CD4-positive, alpha-beta T cell (primary cell): ENCODE data around the gene SRSF4. TPM values are rescaled to one million over a fixed set of nuclear protein-coding genes. Genes with fewer than 3 reads are reported as not detected.

ENCODE experiments used
- ATAC-seq: fragments of 200-7000 bp; cut with Tn5 transposase; one replicate; pipeline ENCODE4 v1.10.0; 2022; ENCODE audit warnings: mild to moderate bottlenecking; ENCODE audit not compliant: poor library complexity
- CTCF ChIA-PET: fragments of 350-600 bp; sonication (Branson Sonifier 250); formaldehyde crosslinking; loops from one replicate; lab custom pipeline; 2021; ENCODE audit warnings: antibody characterized with exemption, inconsistent platforms; lab: Charles Lee
- POLR2A ChIA-PET: fragments of 350-600 bp; sonication (Branson Sonifier 250); formaldehyde crosslinking; loops from one replicate; lab custom pipeline; 2021; ENCODE audit warnings: antibody characterized with exemption, inconsistent platforms; lab: Charles Lee
- DNase-seq, 14 experiments: peaks; one replicate each; pipeline ENCODE4 v3.0.0-alpha.2; 2013 to 2020; ENCODE audit warnings: mixed read lengths in 2 of 14
- H3K27ac ChIP-seq, 2 donors: one replicate each; pipeline versions ENCODE4 v1.5.1 to v1.7.0; 2013; ENCODE audit warnings: low read length in 2 of 2, low read depth in 1 of 2, mild to moderate bottlenecking in 1 of 2
- H3K27me3 ChIP-seq, 2 experiments: 1 replicate in 1 of 2; 2 replicates in 1 of 2; pipeline versions ENCODE4 v1.6.1 to v1.7.0; 2013; ENCODE audit warnings: low read length in 2 of 2, control low read depth in 1 of 2, mild to moderate bottlenecking in 1 of 2, moderate library complexity in 1 of 2; ENCODE audit not compliant: insufficient read depth in 2 of 2, control insufficient read depth in 1 of 2
- H3K36me3 ChIP-seq: one replicate; pipeline ENCODE4 v1.6.1; 2013; ENCODE audit warnings: low read length, control low read depth; ENCODE audit not compliant: insufficient read depth
- H3K4me1 ChIP-seq: one replicate; pipeline ENCODE4 v1.6.1; 2013; ENCODE audit warnings: low read length, control low read depth; ENCODE audit not compliant: insufficient read depth
- H3K4me3 ChIP-seq: one replicate; pipeline ENCODE4 v1.5.1; 2013; ENCODE audit warnings: mild to moderate bottlenecking, low read length, moderate library complexity
- H3K9me3 ChIP-seq, 2 experiments: 1 replicate in 1 of 2; 2 replicates in 1 of 2; pipeline versions ENCODE4 v1.6.1 to v1.7.0; 2013; ENCODE audit warnings: low read length in 2 of 2, mild to moderate bottlenecking in 2 of 2, control low read depth in 1 of 2, moderate library complexity in 1 of 2; ENCODE audit not compliant: control insufficient read depth in 1 of 2, insufficient read depth in 1 of 2
- H3K27ac Mint-ChIP-seq: one replicate; pipeline ENCODE4 v1.8.0; 2020; ENCODE audit warnings: mixed read lengths
- H3K27me3 Mint-ChIP-seq: one replicate; pipeline ENCODE4 v1.8.0; 2021; ENCODE audit warnings: mixed read lengths
- H3K36me3 Mint-ChIP-seq: one replicate; pipeline ENCODE4 v1.8.0; 2021; ENCODE audit warnings: low read depth, mixed read lengths
- H3K4me1 Mint-ChIP-seq: one replicate; pipeline ENCODE4 v1.8.0; 2021; ENCODE audit warnings: low read depth, mixed read lengths
- H3K4me3 Mint-ChIP-seq: one replicate; pipeline ENCODE4 v1.8.0; 2020; ENCODE audit warnings: mild to moderate bottlenecking, mixed read lengths
- H3K9me3 Mint-ChIP-seq: one replicate; pipeline ENCODE4 v1.8.0; 2020; ENCODE audit warnings: mixed read lengths
- CTCF ChIP-seq: fragments of 200-600 bp; IDR thresholded peaks from one replicate; pipeline ENCODE4 v1.8.0; 2022; ENCODE audit warnings: antibody characterized with exemption, mild to moderate bottlenecking
- intact Hi-C, 2 experiments: fragments of 100-400 bp; cut with DNase I in 1 of 2; cut with micrococcal nuclease in 1 of 2; formaldehyde crosslinking; loops; one replicate each; pipeline versions ENCODE4 v1.15.1 to v1.9.0; 2023 to 2025; cut with DNase I, micrococcal nuclease
- total RNA-seq, 174 experiments: library from RNA in 2 of 174; stranded (reverse) in 2 of 174; gene quantifications; one replicate each; pipeline ENCODE4 v1.2.3 and lab custom pipeline; 2021 to 2026

SRSF4 gene
- total RNA-seq, 2 experiments from 2014 or later, result 89.2 to 93.4 TPM

GRCh38 chr1:29171089-29171488, 10.6 kb downstream of the SRSF4 start:
- H3K4me3 ChIP-seq, result no peak overlapping the region
- peak overlapping the region; percentile 14 for H3K4me3 Mint-ChIP-seq
- POLR2A ChIA-PET, result interaction anchor here (0.5 to 4.8 kb wide), 3 partner anchors 10 to 519 kb away, joined by 3 to 37 read pairs (median 4); partner anchors contain the start of gene SRSF4
- H3K36me3 Mint-ChIP-seq, result peaks cover 71% of the 10 kb centered on the region
- intact Hi-C loops, result loop anchor here in 1 of 2 experiments (10.0 kb wide), 1 partner anchor 46 kb away; the partner anchor contains the start of gene TMEM200B
- peaks cover 67% of the 10 kb centered on the region for H3K4me1 Mint-ChIP-seq
- peak overlapping the region; percentile 48 for H3K27ac Mint-ChIP-seq
- no peaks in the 10 kb centered on the region for H3K27me3 ChIP-seq
- peaks cover 47% of the 10 kb centered on the region for H3K4me1 ChIP-seq
- H3K36me3 ChIP-seq, result peaks cover 29% of the 10 kb centered on the region
- no peak for TF ChIP-seq CTCF
- DNase-seq (no peak), ATAC-seq (no peak)
- no peaks in the 10 kb centered on the region for H3K9me3 ChIP-seq
- H3K9me3 Mint-ChIP-seq, result no peaks in the 10 kb centered on the region
- H3K27ac ChIP-seq, result no peak overlapping the region
- CTCF ChIA-PET, result interaction anchor here (1.3 kb wide), 1 partner anchor 26 kb away, joined by 3 read pairs; no protein-coding TSS in a partner anchor
- H3K27me3 Mint-ChIP-seq, result no peaks in the 10 kb centered on the region

- Histone ChIP-seq H3K27me3 (no peaks in the 10 kb centered on the region), H3K4me1 (peaks cover 40% of the 10 kb centered on the region), H3K9me3 (no peaks in the 10 kb centered on the region), H3K4me3 (no peak overlapping the region), H3K27ac (no peak overlapping the region), H3K36me3 (peaks cover 41% of the 10 kb centered on the region)
- no peak for ATAC-seq
- ChIA-PET POLR2A (interaction anchor here (0.8 to 4.8 kb wide), 2 partner anchors 11 to 501 kb away, joined by 4 to 37 read pairs; partner anchors contain the start of gene SRSF4), CTCF (interaction anchor here (1.0 to 1.6 kb wide), 4 partner anchors 9 to 33 kb away, joined by 4 to 5 read pairs (median 4); partner anchors contain the start of gene SRSF4)
- Mint-ChIP-seq H3K4me1 (peaks cover 78% of the 10 kb centered on the region), H3K27me3 (no peaks in the 10 kb centered on the region), H3K27ac (peak overlapping the region; percentile 48), H3K9me3 (no peaks in the 10 kb centered on the region), H3K36me3 (peaks cover 78% of the 10 kb centered on the region), H3K4me3 (no peak overlapping the region)
- no peak for TF ChIP-seq CTCF
- intact Hi-C loops, result loop anchor here in 1 of 2 experiments (10.0 kb wide), 1 partner anchor 45 kb away; the partner anchor contains the start of gene TMEM200B
- DNase-seq, result no peak
These were observed 11.7 kb downstream of the SRSF4 start for GRCh38 chr1:29169976-29170375.

- no peak overlapping the region for H3K4me3 ChIP-seq
- intact Hi-C loops, result no loop called here
- ATAC-seq, result no peak
- peaks cover 30% of the 10 kb centered on the region for H3K4me1 ChIP-seq
- Mint-ChIP-seq H3K4me1 (peaks cover 90% of the 10 kb centered on the region), H3K36me3 (peaks cover 88% of the 10 kb centered on the region), H3K9me3 (no peaks in the 10 kb centered on the region), H3K27me3 (no peaks in the 10 kb centered on the region), H3K27ac (no peak overlapping the region), H3K4me3 (no peak overlapping the region)
- no peak for TF ChIP-seq CTCF
- no peak overlapping the region for H3K27ac ChIP-seq
- H3K27me3 ChIP-seq, result no peaks in the 10 kb centered on the region
- no peak for DNase-seq
- no peaks in the 10 kb centered on the region for H3K9me3 ChIP-seq
- ChIA-PET POLR2A (interaction anchor here (0.8 to 3.1 kb wide), 2 partner anchors 13 to 586 kb away, joined by 4 to 19 read pairs; partner anchors contain the start of gene SRSF4), CTCF (interaction anchor here (1.2 kb wide), 1 partner anchor 13 kb away, joined by 4 read pairs; the partner anchor contains the start of gene SRSF4)
- H3K36me3 ChIP-seq, result peaks cover 61% of the 10 kb centered on the region
These were observed 13.8 kb downstream of the SRSF4 start for GRCh38 chr1:29167904-29168303.
